ENCODE results near the gene CHRNB4. TPM values are rescaled to one million over a fixed set of nuclear protein-coding genes. Genes with fewer than 3 reads are reported as not detected.

The CHRNB4 gene
- total and polyA plus RNA-seq, 4 donors: not detected

DNA sequence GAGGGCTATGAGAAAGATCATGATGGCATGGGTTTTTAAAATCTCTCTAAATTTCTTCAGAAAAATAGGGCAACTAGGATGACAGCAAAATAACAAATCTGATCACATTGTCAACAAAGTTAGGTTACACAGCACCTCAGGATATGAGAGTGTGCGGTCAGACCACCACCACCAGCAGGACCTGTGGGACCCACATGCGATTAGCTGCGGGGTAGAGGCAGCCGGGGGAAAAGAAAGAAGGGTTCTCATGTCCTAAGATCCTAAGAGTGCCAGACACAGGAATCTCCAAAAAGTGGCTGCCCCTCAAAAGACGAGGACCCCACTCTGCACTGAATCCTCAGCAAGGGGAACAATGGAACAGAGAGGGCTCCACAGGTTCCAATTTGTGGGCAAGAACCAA, 35.8 kb downstream of the CHRNB4 start:
- H3K9ac ChIP-seq (ENCODE audit: low read depth in 1 of 2, low read length in 2 of 2): no peak overlapping the region
- DNase-seq (ENCODE audit: low spot score): no peak
- no peak overlapping the region for H3K4me3 ChIP-seq (ENCODE audit: low read depth in 1 of 3, low read length in 3 of 3)
- H3K4me1 ChIP-seq (ENCODE audit: control insufficient read depth in 4 of 4, insufficient read depth in 4 of 4, low read length in 3 of 4): no peaks in the 10 kb centered on the region
- 90% methylated on average over 5 of the region's 5 CpGs for WGBS
- no peaks in the 10 kb centered on the region for H3K36me3 ChIP-seq (ENCODE audit: control insufficient read depth in 4 of 4, insufficient read depth in 3 of 4, low read depth in 1 of 4, low read length in 3 of 4)
- no peak overlapping the region for H3K27ac ChIP-seq (ENCODE audit: low read depth in 1 of 2, low read length in 2 of 2)
- TF ChIP-seq TAF1 (conservative IDR thresholded peaks at IDR 0.05) (no peak), YY1 (IDR thresholded peaks at IDR 0.05) (no peak)
- no peaks in the 10 kb centered on the region for H3K27me3 ChIP-seq (ENCODE audit: control insufficient read depth in 4 of 4, insufficient read depth in 4 of 4, low read length in 3 of 4)
- no peaks in the 10 kb centered on the region for H3K9me3 ChIP-seq (ENCODE audit: control insufficient read depth in 4 of 4, low read length in 3 of 4)

DNA sequence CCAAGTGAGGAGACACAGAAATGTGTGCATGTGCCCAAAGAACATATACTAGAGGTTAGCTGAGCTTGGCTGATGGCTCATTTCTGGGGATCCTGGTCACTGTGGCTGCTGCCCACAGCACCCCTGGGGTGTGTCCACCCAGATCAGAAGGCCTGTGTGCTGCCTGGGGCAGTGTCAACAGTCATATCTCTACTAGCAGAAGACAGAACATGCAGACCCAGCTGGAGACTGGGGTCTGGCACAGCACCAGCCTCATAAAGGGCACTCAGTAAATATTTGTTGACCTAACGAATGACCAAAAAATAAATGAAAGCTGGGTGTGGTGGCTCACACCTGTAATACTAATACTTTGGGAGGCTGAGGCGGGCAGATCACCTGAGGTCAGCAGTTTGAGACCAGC, 36.6 kb downstream of the CHRNB4 start:
- TF ChIP-seq, protein P1, sequence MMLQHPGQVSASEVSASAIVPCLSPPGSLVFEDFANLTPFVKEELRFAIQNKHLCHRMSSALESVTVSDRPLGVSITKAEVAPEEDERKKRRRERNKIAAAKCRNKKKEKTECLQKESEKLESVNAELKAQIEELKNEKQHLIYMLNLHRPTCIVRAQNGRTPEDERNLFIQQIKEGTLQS (IDR thresholded peaks at IDR 0.05): no peak
- 81% methylated on average over 2 of the region's 2 CpGs for WGBS
- Histone ChIP-seq H3K9me3 (ENCODE audit: control insufficient read depth in 4 of 4, low read length in 3 of 4) (no peaks in the 10 kb centered on the region), H3K4me1 (ENCODE audit: control insufficient read depth in 4 of 4, insufficient read depth in 4 of 4, low read length in 3 of 4) (no peaks in the 10 kb centered on the region), H3K36me3 (ENCODE audit: control insufficient read depth in 4 of 4, insufficient read depth in 3 of 4, low read depth in 1 of 4, low read length in 3 of 4) (no peaks in the 10 kb centered on the region), H3K27ac (ENCODE audit: low read depth in 1 of 2, low read length in 2 of 2) (no peak overlapping the region), H3K9ac (ENCODE audit: low read depth in 1 of 2, low read length in 2 of 2) (no peak overlapping the region), H3K4me3 (ENCODE audit: low read depth in 1 of 3, low read length in 3 of 3) (no peak overlapping the region), H3K27me3 (ENCODE audit: control insufficient read depth in 4 of 4, insufficient read depth in 4 of 4, low read length in 3 of 4) (no peaks in the 10 kb centered on the region)
- DNase-seq (ENCODE audit: low spot score): no peak

DNA sequence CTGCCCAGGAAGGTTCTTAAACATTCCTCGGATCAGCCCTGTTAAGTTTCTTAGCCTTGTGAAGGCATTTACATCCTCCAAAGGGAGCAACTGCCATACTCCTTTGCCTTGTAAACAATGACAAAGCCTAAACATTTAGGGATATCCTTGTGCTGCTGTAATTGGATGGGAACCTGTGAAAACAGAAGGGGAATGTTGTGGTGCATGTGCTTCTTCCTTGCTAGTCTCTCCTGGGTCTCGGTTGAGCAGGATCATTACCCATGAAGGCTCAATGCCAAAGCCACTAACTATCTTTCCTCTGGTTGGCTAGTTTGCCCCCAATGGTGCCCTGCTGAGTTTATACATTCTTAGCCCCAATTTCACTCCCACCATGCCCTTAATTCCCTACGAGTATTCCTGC, 37.5 kb downstream of the CHRNB4 start:
- Histone ChIP-seq H3K4me1 (ENCODE audit: control insufficient read depth in 4 of 4, insufficient read depth in 4 of 4, low read length in 3 of 4) (no peaks in the 10 kb centered on the region), H3K36me3 (ENCODE audit: control insufficient read depth in 4 of 4, insufficient read depth in 3 of 4, low read depth in 1 of 4, low read length in 3 of 4) (no peaks in the 10 kb centered on the region), H3K4me3 (ENCODE audit: low read depth in 1 of 3, low read length in 3 of 3) (no peak overlapping the region), H3K27me3 (ENCODE audit: control insufficient read depth in 4 of 4, insufficient read depth in 4 of 4, low read length in 3 of 4) (no peaks in the 10 kb centered on the region), H3K9ac (ENCODE audit: low read depth in 1 of 2, low read length in 2 of 2) (no peak overlapping the region), H3K27ac (ENCODE audit: low read depth in 1 of 2, low read length in 2 of 2) (no peak overlapping the region), H3K9me3 (ENCODE audit: control insufficient read depth in 4 of 4, low read length in 3 of 4) (no peaks in the 10 kb centered on the region)
- TF ChIP-seq GABPA (IDR thresholded peaks at IDR 0.05 in 1 of 2, conservative IDR thresholded peaks at IDR 0.05 in 1 of 2) (no peak), SP1 (IDR thresholded peaks at IDR 0.05) (no peak)
- 66% methylated on average over 3 of the region's 3 CpGs for WGBS
- DNase-seq (ENCODE audit: low spot score): no peak

DNA sequence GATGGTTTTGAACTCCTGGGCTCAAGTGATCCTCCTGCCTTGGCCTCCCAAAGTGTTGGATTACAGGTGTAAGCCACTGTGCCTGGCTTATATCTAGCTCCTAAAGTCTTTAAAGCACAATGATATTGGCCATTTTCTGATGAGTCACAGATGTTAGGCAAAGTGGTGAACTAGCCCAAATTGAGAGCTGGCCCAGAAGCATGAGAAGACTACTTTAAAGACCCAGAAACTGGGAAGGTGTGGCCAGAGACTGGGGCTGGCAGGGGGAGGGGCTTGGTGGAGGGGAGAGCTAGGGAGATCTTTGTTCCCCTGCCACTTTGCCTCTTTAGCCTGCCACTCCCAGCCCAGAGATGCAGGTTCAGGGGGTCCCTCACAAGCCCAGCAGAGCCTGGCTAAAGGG, 41.8 kb downstream of the CHRNB4 start:
- no peak overlapping the region for H3K9ac ChIP-seq (ENCODE audit: low read depth in 1 of 2, low read length in 2 of 2)
- H3K9me3 ChIP-seq (ENCODE audit: control insufficient read depth in 4 of 4, low read length in 3 of 4): no peaks in the 10 kb centered on the region
- TF ChIP-seq NR2F2 (IDR thresholded peaks at IDR 0.05) (no peak), FOXA2 (IDR thresholded peaks at IDR 0.05) (no peak), JUND (IDR thresholded peaks at IDR 0.05) (no peak), RAD21 (IDR thresholded peaks at IDR 0.05) (no peak), HNF4A (conservative IDR thresholded peaks at IDR 0.05) (no peak), TAF1 (conservative IDR thresholded peaks at IDR 0.05) (no peak)
- TF ChIP-seq, protein P1 (IDR thresholded peaks at IDR 0.05): no peak
- TF ChIP-seq, protein P2, sequence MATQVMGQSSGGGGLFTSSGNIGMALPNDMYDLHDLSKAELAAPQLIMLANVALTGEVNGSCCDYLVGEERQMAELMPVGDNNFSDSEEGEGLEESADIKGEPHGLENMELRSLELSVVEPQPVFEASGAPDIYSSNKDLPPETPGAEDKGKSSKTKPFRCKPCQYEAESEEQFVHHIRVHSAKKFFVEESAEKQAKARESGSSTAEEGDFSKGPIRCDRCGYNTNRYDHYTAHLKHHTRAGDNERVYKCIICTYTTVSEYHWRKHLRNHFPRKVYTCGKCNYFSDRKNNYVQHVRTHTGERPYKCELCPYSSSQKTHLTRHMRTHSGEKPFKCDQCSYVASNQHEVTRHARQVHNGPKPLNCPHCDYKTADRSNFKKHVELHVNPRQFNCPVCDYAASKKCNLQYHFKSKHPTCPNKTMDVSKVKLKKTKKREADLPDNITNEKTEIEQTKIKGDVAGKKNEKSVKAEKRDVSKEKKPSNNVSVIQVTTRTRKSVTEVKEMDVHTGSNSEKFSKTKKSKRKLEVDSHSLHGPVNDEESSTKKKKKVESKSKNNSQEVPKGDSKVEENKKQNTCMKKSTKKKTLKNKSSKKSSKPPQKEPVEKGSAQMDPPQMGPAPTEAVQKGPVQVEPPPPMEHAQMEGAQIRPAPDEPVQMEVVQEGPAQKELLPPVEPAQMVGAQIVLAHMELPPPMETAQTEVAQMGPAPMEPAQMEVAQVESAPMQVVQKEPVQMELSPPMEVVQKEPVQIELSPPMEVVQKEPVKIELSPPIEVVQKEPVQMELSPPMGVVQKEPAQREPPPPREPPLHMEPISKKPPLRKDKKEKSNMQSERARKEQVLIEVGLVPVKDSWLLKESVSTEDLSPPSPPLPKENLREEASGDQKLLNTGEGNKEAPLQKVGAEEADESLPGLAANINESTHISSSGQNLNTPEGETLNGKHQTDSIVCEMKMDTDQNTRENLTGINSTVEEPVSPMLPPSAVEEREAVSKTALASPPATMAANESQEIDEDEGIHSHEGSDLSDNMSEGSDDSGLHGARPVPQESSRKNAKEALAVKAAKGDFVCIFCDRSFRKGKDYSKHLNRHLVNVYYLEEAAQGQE (IDR thresholded peaks at IDR 0.05): no peak

More for the DNA sequence above, 41.8 kb downstream of the CHRNB4 start:
- Histone ChIP-seq H3K4me3 (ENCODE audit: low read depth in 1 of 3, low read length in 3 of 3) (no peak overlapping the region), H3K36me3 (ENCODE audit: control insufficient read depth in 4 of 4, insufficient read depth in 3 of 4, low read depth in 1 of 4, low read length in 3 of 4) (no peaks in the 10 kb centered on the region), H3K4me1 (ENCODE audit: control insufficient read depth in 4 of 4, insufficient read depth in 4 of 4, low read length in 3 of 4) (no peaks in the 10 kb centered on the region), H3K27me3 (ENCODE audit: control insufficient read depth in 4 of 4, insufficient read depth in 4 of 4, low read length in 3 of 4) (no peaks in the 10 kb centered on the region), H3K27ac (ENCODE audit: low read depth in 1 of 2, low read length in 2 of 2) (no peak overlapping the region)
- no peak for DNase-seq (ENCODE audit: low spot score)
